H1 (cell line): ENCODE measurements around the gene TSNAXIP1. TPM values are rescaled to one million over a fixed set of nuclear protein-coding genes. Genes with fewer than 3 reads are reported as not detected.

ENCODE experiments used
- RFX5 ChIP-seq: IDR thresholded peaks from 2 replicates; pipeline ENCODE4 v1.6.1; 2011; ENCODE audit warnings: low read depth, low read length, improper control_type of control experiment, borderline replicate concordance
- TBP ChIP-seq: IDR thresholded peaks from 2 replicates; pipeline ENCODE4 v1.6.1; 2011; ENCODE audit warnings: low read depth, low read length, improper control_type of control experiment
- TCF12 ChIP-seq: IDR thresholded peaks from 2 replicates; pipeline ENCODE4 v1.6.1; 2011; ENCODE audit warnings: low read depth, mild to moderate bottlenecking, low read length
- polyA plus RNA-seq, 7 experiments: library from polyadenylated mRNA; depleted of rRNA in 3 of 7; stranded (reverse) in 5 of 7; unstranded in 2 of 7; fragments of >200 nt in 5 of 7; fragments of 200-250 nt in 2 of 7; gene quantifications; 1 replicate in 5 of 7; 2 replicates in 1 of 7; 4 replicates in 1 of 7; pipeline versions ENCODE4 v1.2.1 to v1.2.3, GENCODE V29; 2011 to 2013; ENCODE audit warnings: missing spikeins in 2 of 7, mixed read lengths in 2 of 7
- total RNA-seq: library from RNA; stranded (reverse); fragmentation: NEBNext Ultra II Directional; extraction: Animal tissue kit (Norgen Biotek cat#: 25700); gene quantifications from 2 replicates; pipeline ENCODE4 v1.2.1, GENCODE V29; 2021

Gene TSNAXIP1
- total and polyA plus RNA-seq, 2 of the 8 experiments (the other 6 are each of a cell fraction or from before 2014, with no cell fraction given): 0.37 to 0.94 TPM

GRCh38 chr16:67860589-67861398 is 54.1 kb downstream of the TSNAXIP1 start (continued):
- no peak for TF ChIP-seq TCF12
- TF ChIP-seq RFX5: no peak
- TF ChIP-seq TBP: no peak
- TF ChIP-seq, all 59 proteins: peak for 0
